SK-N-SH (cell line): ENCODE data around the gene TBP. TPM values are rescaled to one million over a fixed set of nuclear protein-coding genes. Genes with fewer than 3 reads are reported as not detected.

ENCODE experiments used
- CTCF ChIA-PET: fragments of 300-600, 350-600 bp; formaldehyde crosslinking; extraction: SDS; loops from one replicate; lab custom pipeline; 2021; lab: Yijun Ruan, JAX
- POLR2A ChIA-PET: fragments of 350-600 bp; sonication (Branson Sonifier 250); formaldehyde crosslinking; extraction: SDS; loops from one replicate; lab custom pipeline; 2020; ENCODE audit warnings: antibody characterized with exemption, inconsistent platforms; lab: Yijun Ruan, JAX
- DNase-seq: peaks from one replicate; pipeline ENCODE4 v3.0.0; 2012
- H2AFZ ChIP-seq: fragments of 200-600 bp; sonication (generic); 2 replicates; pipeline ENCODE4 v1.8.1; 2016; ENCODE audit warnings: antibody characterized with exemption, mild to moderate bottlenecking, low read depth
- H3F3A ChIP-seq: fragments of 200-600 bp; sonication (generic); replicated peaks from 2 replicates; pipeline ENCODE3; 2016; ENCODE audit warnings: antibody characterized with exemption, mild to moderate bottlenecking; ENCODE audit not compliant: insufficient read depth
- H3K27ac ChIP-seq, 2 experiments: fragments of 200-500 bp in 1 of 2; fragments of 200-600 bp in 1 of 2; sonication (Bioruptor generic) in 1 of 2; sonication (generic), shearing (Covaris generic) in 1 of 2; 2 replicates each; pipeline versions ENCODE4 v1.5.1 to v1.6.1; 2014 to 2016; ENCODE audit warnings: low read depth in 2 of 2, inconsistent platforms in 1 of 2, low read length in 1 of 2, mild to moderate bottlenecking in 1 of 2, mixed read lengths in 1 of 2
- H3K27me3 ChIP-seq: fragments of 200-600 bp; sonication (generic), shearing (Covaris generic); 2 replicates; pipeline ENCODE4 v1.6.1; 2016; ENCODE audit warnings: mixed run types; ENCODE audit not compliant: insufficient read depth
- H3K36me3 ChIP-seq, 2 experiments: fragments of 200-500 bp in 1 of 2; fragments of 200-600 bp in 1 of 2; sonication (Bioruptor generic) in 1 of 2; sonication (generic) in 1 of 2; replicated peaks in 1 of 2; 2 replicates each; pipeline versions ENCODE3 to v1.5.1; 2014 to 2016; ENCODE audit warnings: low read length in 1 of 2, mild to moderate bottlenecking in 1 of 2; ENCODE audit not compliant: insufficient read depth in 2 of 2, control insufficient read depth in 1 of 2
- H3K4me1 ChIP-seq, 2 experiments: fragments of 200-500 bp in 1 of 2; fragments of 200-600 bp in 1 of 2; sonication (Bioruptor generic) in 1 of 2; sonication (generic), shearing (Covaris generic) in 1 of 2; 2 replicates each; pipeline versions ENCODE4 v1.5.1 to v1.6.1; 2014 to 2016; ENCODE audit warnings: low read depth in 1 of 2, low read length in 1 of 2, mixed run types in 1 of 2; ENCODE audit not compliant: insufficient read depth in 2 of 2, control insufficient read depth in 1 of 2
- H3K4me2 ChIP-seq: fragments of 200-600 bp; sonication (generic), shearing (Covaris generic); 2 replicates; pipeline ENCODE4 v1.6.1; 2017; ENCODE audit warnings: mixed run types
- H3K4me3 ChIP-seq, 2 experiments: fragments of 200-500 bp in 1 of 2; fragments of 200-600 bp in 1 of 2; sonication (Bioruptor generic) in 1 of 2; sonication (generic), shearing (Covaris generic) in 1 of 2; 2 replicates each; pipeline versions ENCODE4 v1.5.1 to v1.8.1; 2014 to 2016; ENCODE audit warnings: low read depth in 2 of 2, inconsistent platforms in 1 of 2, low read length in 1 of 2, mild to moderate bottlenecking in 1 of 2, mixed read lengths in 1 of 2, moderate library complexity in 1 of 2
- H3K79me2 ChIP-seq: fragments of 200-600 bp; sonication (generic); 2 replicates; pipeline ENCODE4 v1.8.1; 2017; ENCODE audit warnings: mild to moderate bottlenecking; ENCODE audit not compliant: insufficient read depth
- H3K9ac ChIP-seq: fragments of 200-600 bp; sonication (generic); 2 replicates; pipeline ENCODE4 v1.6.1; 2017; ENCODE audit warnings: mixed run types
- H3K9me2 ChIP-seq: fragments of 200-600 bp; sonication (generic); 2 replicates; pipeline ENCODE4 v1.6.1; 2017; ENCODE audit warnings: mixed run types
- H3K9me3 ChIP-seq: fragments of 200-600 bp; sonication (generic); 2 replicates; pipeline ENCODE4 v1.6.1; 2017; ENCODE audit warnings: mixed run types, mild to moderate bottlenecking, moderate library complexity
- H4K20me1 ChIP-seq: fragments of 200-600 bp; sonication (generic); 2 replicates; pipeline ENCODE4 v1.6.1; 2017; ENCODE audit warnings: mild to moderate bottlenecking, mixed run types; ENCODE audit not compliant: insufficient read depth
- FOXJ3 ChIP-seq: sonication (generic); formaldehyde crosslinking; IDR thresholded peaks from 2 replicates; pipeline ENCODE4 v1.5.1; 2020; ENCODE audit warnings: mild to moderate bottlenecking, missing genetic modification reagents
- RAD21 ChIP-seq: IDR thresholded peaks from 2 replicates; pipeline ENCODE4 v1.6.1; 2012; ENCODE audit warnings: mild to moderate bottlenecking, low read length
- RCOR1 ChIP-seq: fragments of 150-350 bp; IDR thresholded peaks from 2 replicates; pipeline ENCODE4 v1.6.1; 2017; ENCODE audit warnings: antibody characterized with exemption, low read length
- REST ChIP-seq: IDR thresholded peaks from 2 replicates; pipeline ENCODE4 v1.6.1; 2012; ENCODE audit warnings: mild to moderate bottlenecking, low read depth, low read length, moderate library complexity
- SMC3 ChIP-seq: IDR thresholded peaks from 2 replicates; pipeline ENCODE4 v1.6.1; 2012; ENCODE audit warnings: low read depth, low read length, improper control_type of control experiment
- YY1 ChIP-seq: IDR thresholded peaks from 2 replicates; pipeline ENCODE4 v1.4.0; 2012; ENCODE audit warnings: low read depth, mild to moderate bottlenecking
- WGBS: methylation state at CpG from one replicate; pipeline ENCODE4 v1.1.6; 2017; ENCODE audit warnings: low lambda C conversion rate; 5-methylcytosine and 5-hydroxymethylcytosine counted together
- polyA plus RNA-seq, 3 experiments: library from polyadenylated mRNA; depleted of rRNA; stranded (reverse); fragments of >200 nt; gene quantifications; 2 replicates each; pipeline ENCODE4 v1.2.3, GENCODE V29; 2012
- TF ChIP-seq, protein P1 (sequence below): IDR thresholded peaks from 2 replicates; pipeline ENCODE4 v1.4.0; 2012; ENCODE audit warnings: low read depth, borderline replicate concordance
- TF ChIP-seq, protein P2 (sequence below): IDR thresholded peaks from 2 replicates; pipeline ENCODE4 v1.4.0; 2012; ENCODE audit warnings: low read depth
- TF ChIP-seq, protein P3 (sequence below): fragments of 200-600 bp; sonication (generic); IDR thresholded peaks from 2 replicates; pipeline ENCODE4 v1.6.1; 2017; ENCODE audit warnings: antibody characterized with exemption, mild to moderate bottlenecking, moderate library complexity

TBP gene
- polyA plus RNA-seq, 1 of the 3 experiments (the other 2 are of a cell fraction) = 45.5 TPM

- Histone ChIP-seq H3K36me3 (no peaks in the 10 kb centered on the region), H3K4me2 (no peak overlapping the region), H3K4me1 (no peaks in the 10 kb centered on the region), H3K27ac (no peak overlapping the region), H3K9me2 (no peaks in the 10 kb centered on the region), H3K27me3 (no peaks in the 10 kb centered on the region), H3K9me3 (peaks cover 3% of the 10 kb centered on the region; the same call in 1 of the 2 replicates), H3K4me3 (no peak overlapping the region; a peak in 1 of 4 replicates), H3F3A (no peaks in the 10 kb centered on the region), H2AFZ (peak overlapping the region; percentile 51), H3K9ac (no peak overlapping the region), H3K79me2 (no peaks in the 10 kb centered on the region), H4K20me1 (no peaks in the 10 kb centered on the region)
- POLR2A ChIA-PET = no interaction called here
- peak; percentile 60 for DNase-seq
- CTCF ChIA-PET = interaction anchor here (0.5 to 2.9 kb wide), 49 partner anchors 9 to 1624 kb away, joined by 3 to 59 read pairs (median 4); no protein-coding TSS in a partner anchor
- TF ChIP-seq, protein P1, sequence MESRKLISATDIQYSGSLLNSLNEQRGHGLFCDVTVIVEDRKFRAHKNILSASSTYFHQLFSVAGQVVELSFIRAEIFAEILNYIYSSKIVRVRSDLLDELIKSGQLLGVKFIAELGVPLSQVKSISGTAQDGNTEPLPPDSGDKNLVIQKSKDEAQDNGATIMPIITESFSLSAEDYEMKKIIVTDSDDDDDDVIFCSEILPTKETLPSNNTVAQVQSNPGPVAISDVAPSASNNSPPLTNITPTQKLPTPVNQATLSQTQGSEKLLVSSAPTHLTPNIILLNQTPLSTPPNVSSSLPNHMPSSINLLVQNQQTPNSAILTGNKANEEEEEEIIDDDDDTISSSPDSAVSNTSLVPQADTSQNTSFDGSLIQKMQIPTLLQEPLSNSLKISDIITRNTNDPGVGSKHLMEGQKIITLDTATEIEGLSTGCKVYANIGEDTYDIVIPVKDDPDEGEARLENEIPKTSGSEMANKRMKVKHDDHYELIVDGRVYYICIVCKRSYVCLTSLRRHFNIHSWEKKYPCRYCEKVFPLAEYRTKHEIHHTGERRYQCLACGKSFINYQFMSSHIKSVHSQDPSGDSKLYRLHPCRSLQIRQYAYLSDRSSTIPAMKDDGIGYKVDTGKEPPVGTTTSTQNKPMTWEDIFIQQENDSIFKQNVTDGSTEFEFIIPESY = no peak
- TF ChIP-seq RCOR1 = no peak
- TF ChIP-seq YY1 = no peak
- TF ChIP-seq, protein P2, sequence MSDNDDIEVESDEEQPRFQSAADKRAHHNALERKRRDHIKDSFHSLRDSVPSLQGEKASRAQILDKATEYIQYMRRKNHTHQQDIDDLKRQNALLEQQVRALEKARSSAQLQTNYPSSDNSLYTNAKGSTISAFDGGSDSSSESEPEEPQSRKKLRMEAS = peak; percentile 40; the same call in 1 of the 2 replicates
- peak; percentile 87 for TF ChIP-seq RAD21
- TF ChIP-seq REST = no peak
- TF ChIP-seq SMC3 = peak; percentile 87
- TF ChIP-seq FOXJ3 (CRISPR knock-in tag) = no peak
- TF ChIP-seq, protein P3, sequence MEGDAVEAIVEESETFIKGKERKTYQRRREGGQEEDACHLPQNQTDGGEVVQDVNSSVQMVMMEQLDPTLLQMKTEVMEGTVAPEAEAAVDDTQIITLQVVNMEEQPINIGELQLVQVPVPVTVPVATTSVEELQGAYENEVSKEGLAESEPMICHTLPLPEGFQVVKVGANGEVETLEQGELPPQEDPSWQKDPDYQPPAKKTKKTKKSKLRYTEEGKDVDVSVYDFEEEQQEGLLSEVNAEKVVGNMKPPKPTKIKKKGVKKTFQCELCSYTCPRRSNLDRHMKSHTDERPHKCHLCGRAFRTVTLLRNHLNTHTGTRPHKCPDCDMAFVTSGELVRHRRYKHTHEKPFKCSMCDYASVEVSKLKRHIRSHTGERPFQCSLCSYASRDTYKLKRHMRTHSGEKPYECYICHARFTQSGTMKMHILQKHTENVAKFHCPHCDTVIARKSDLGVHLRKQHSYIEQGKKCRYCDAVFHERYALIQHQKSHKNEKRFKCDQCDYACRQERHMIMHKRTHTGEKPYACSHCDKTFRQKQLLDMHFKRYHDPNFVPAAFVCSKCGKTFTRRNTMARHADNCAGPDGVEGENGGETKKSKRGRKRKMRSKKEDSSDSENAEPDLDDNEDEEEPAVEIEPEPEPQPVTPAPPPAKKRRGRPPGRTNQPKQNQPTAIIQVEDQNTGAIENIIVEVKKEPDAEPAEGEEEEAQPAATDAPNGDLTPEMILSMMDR = peak; percentile 81
- WGBS = 2% methylated on average over 4 of the region's 4 CpGs
These were observed 37.2 kb upstream of the TBP start for GRCh38 chr6:170516783-170517616.
